DOHH2 (cell line): ENCODE results near the gene ZNF396.

Source experiments
- H3F3A ChIP-seq: fragments of 200-600 bp; sonication (generic), shearing (Covaris generic); 2 replicates; pipeline ENCODE4 v1.6.0; 2016; ENCODE audit warnings: antibody characterized with exemption, mild to moderate bottlenecking; ENCODE audit not compliant: control insufficient read depth, insufficient read depth
- H3K27ac ChIP-seq: fragments of 200-600 bp; sonication (generic); 2 replicates; pipeline ENCODE4 v1.5.1; 2014; ENCODE audit warnings: low read depth, mild to moderate bottlenecking, low read length, moderate library complexity
- H3K27me3 ChIP-seq: fragments of 200-600 bp; sonication (generic); 2 replicates; pipeline ENCODE4 v1.6.1; 2014; ENCODE audit warnings: mild to moderate bottlenecking, low read length, mixed read lengths; ENCODE audit not compliant: control insufficient read depth
- H3K36me3 ChIP-seq: fragments of 200-600 bp; sonication (generic); 2 replicates; pipeline ENCODE4 v1.6.1; 2014; ENCODE audit warnings: mild to moderate bottlenecking, low read length, moderate library complexity, mixed read lengths; ENCODE audit not compliant: control insufficient read depth
- H3K4me1 ChIP-seq: fragments of 200-600 bp; sonication (generic); 2 replicates; pipeline ENCODE4 v1.6.1; 2014; ENCODE audit warnings: mild to moderate bottlenecking, low read length, mixed read lengths; ENCODE audit not compliant: control insufficient read depth
- H3K4me2 ChIP-seq: fragments of 200-600 bp; sonication (generic); 2 replicates; pipeline ENCODE4 v1.6.0; 2014; ENCODE audit warnings: mild to moderate bottlenecking, low read length, moderate library complexity
- H3K4me3 ChIP-seq: fragments of 200-600 bp; sonication (generic); 2 replicates; pipeline ENCODE4 v1.5.1; 2014; ENCODE audit warnings: mild to moderate bottlenecking, low read length, mixed read lengths
- H3K79me2 ChIP-seq: fragments of 200-600 bp; sonication (generic); 2 replicates; pipeline ENCODE4 v1.6.1; 2014; ENCODE audit warnings: mild to moderate bottlenecking, low read length, mixed read lengths; ENCODE audit not compliant: control insufficient read depth
- H3K9me2 ChIP-seq: fragments of 200-600 bp; sonication (generic); replicated peaks from 2 replicates; pipeline ENCODE4 v1.6.1; 2014; ENCODE audit warnings: mild to moderate bottlenecking, low read length, mixed read lengths; ENCODE audit not compliant: control insufficient read depth
- H3K9me3 ChIP-seq: fragments of 200-600 bp; sonication (generic); 2 replicates; pipeline ENCODE4 v1.6.1; 2014; ENCODE audit warnings: antibody characterized with exemption, low read length, mixed read lengths; ENCODE audit not compliant: control insufficient read depth, insufficient read depth
- H4K20me1 ChIP-seq: fragments of 200-600 bp; sonication (generic); 2 replicates; pipeline ENCODE4 v1.6.0; 2014; ENCODE audit warnings: low read depth, mild to moderate bottlenecking, antibody characterized with exemption, low read length, moderate library complexity; ENCODE audit not compliant: control insufficient read depth, insufficient read depth
- CTCF ChIP-seq: fragments of 200-600 bp; sonication (generic); IDR thresholded peaks from one replicate; pipeline ENCODE4 v1.5.1; 2014; ENCODE audit warnings: antibody characterized with exemption, mild to moderate bottlenecking, low read depth, low read length; ENCODE audit not compliant: poor library complexity, severe bottlenecking
- EZH2phosphoT487 ChIP-seq: fragments of 200-600 bp; sonication (generic); IDR thresholded peaks from 2 replicates; pipeline ENCODE4 v1.6.1; 2017; ENCODE audit warnings: borderline replicate concordance, mild to moderate bottlenecking, antibody characterized with exemption, low read length, moderate library complexity, mixed read lengths

ZNF396 gene

GRCh38 chr18:35393716-35394115 lies 16.6 kb upstream of the ZNF396 start:
- H3K27me3 ChIP-seq = no peaks in the 10 kb centered on the region
- peaks cover 7% of the 10 kb centered on the region; the same call in 1 of the 2 replicates for H3K9me3 ChIP-seq
- no peaks in the 10 kb centered on the region for H3K36me3 ChIP-seq
- no peaks in the 10 kb centered on the region for H3K9me2 ChIP-seq
- no peaks in the 10 kb centered on the region for H3K79me2 ChIP-seq
- TF ChIP-seq EZH2phosphoT487 = no peak
- TF ChIP-seq CTCF = no peak
- H3K4me2 ChIP-seq = no peak overlapping the region
- peaks cover 4% of the 10 kb centered on the region; the same call in 1 of the 2 replicates for H3K4me1 ChIP-seq
- no peaks in the 10 kb centered on the region for H3F3A ChIP-seq
- H4K20me1 ChIP-seq = no peaks in the 10 kb centered on the region
- no peak overlapping the region for H3K4me3 ChIP-seq
- no peak overlapping the region for H3K27ac ChIP-seq

GRCh38 chr18:35392375-35392774 lies 15.2 kb upstream of the ZNF396 start:
- no peaks in the 10 kb centered on the region for H3K36me3 ChIP-seq
- no peaks in the 10 kb centered on the region for H3K79me2 ChIP-seq
- TF ChIP-seq EZH2phosphoT487 (no peak), CTCF (no peak)
- H3F3A ChIP-seq = no peaks in the 10 kb centered on the region
- no peak overlapping the region for H3K4me2 ChIP-seq
- no peaks in the 10 kb centered on the region for H3K9me2 ChIP-seq
- H3K27ac ChIP-seq = no peak overlapping the region
- H3K27me3 ChIP-seq = no peaks in the 10 kb centered on the region
- peaks cover 7% of the 10 kb centered on the region; the same call in 1 of the 2 replicates for H3K9me3 ChIP-seq
- no peaks in the 10 kb centered on the region for H4K20me1 ChIP-seq
- H3K4me1 ChIP-seq = peaks cover 4% of the 10 kb centered on the region; the same call in 1 of the 2 replicates
- no peak overlapping the region for H3K4me3 ChIP-seq

GRCh38 chr18:35390951-35391700 lies 14.0 kb upstream of the ZNF396 start:
- H3K4me3 ChIP-seq = no peak overlapping the region
- no peaks in the 10 kb centered on the region for H3K9me2 ChIP-seq
- no peak overlapping the region for H3K27ac ChIP-seq
- no peak overlapping the region for H3K4me2 ChIP-seq
- no peaks in the 10 kb centered on the region for H3F3A ChIP-seq
- no peaks in the 10 kb centered on the region for H3K27me3 ChIP-seq
- peaks cover 7% of the 10 kb centered on the region; the same call in 1 of the 2 replicates for H3K9me3 ChIP-seq
- TF ChIP-seq EZH2phosphoT487 (no peak), CTCF (no peak)
- H3K79me2 ChIP-seq = no peaks in the 10 kb centered on the region
- peaks cover 13% of the 10 kb centered on the region for H3K4me1 ChIP-seq
- H3K36me3 ChIP-seq = no peaks in the 10 kb centered on the region
- no peaks in the 10 kb centered on the region for H4K20me1 ChIP-seq
